GM18907 (cell line): ENCODE measurements around the gene S100A4.
"Not testable (repeated sequence)": the region's sequence is repeated elsewhere in the genome, so short reads cannot be mapped to it uniquely, and the experiment has no call there.

Experiments used
- ATAC-seq: cut with Tn5 transposase; IDR thresholded peaks from one replicate; pipeline ENCODE4 v1.9.1; 2021; ENCODE audit warnings: mild to moderate bottlenecking, moderate library complexity; ENCODE audit not compliant: unreplicated experiment

S100A4 gene

GRCh38 chr1:153545067-153546055, at the start of gene S100A4:
Gene S100A4 (minus strand): TSS chr1:153545806. CDS start chr1:153544794, 1,012 bp downstream.
- peak; percentile 64 for ATAC-seq

- ATAC-seq = no peak
Observed at GRCh38 chr1:153592748-153593147, 47.1 kb upstream of the S100A4 start.

- no peak for ATAC-seq
Observed at GRCh38 chr1:153588482-153588881, 42.9 kb upstream of the S100A4 start.

GRCh38 chr1:153588033-153588432, 42.4 kb upstream of the S100A4 start:
- ATAC-seq = not testable (repeated sequence)

GRCh38 chr1:153587314-153587713, 41.7 kb upstream of the S100A4 start:
- ATAC-seq = no peak

- no peak for ATAC-seq
Observed at GRCh38 chr1:153586347-153586746, 40.7 kb upstream of the S100A4 start.

- ATAC-seq = no peak
Observed at GRCh38 chr1:153585006-153585405, 39.4 kb upstream of the S100A4 start.

GRCh38 chr1:153583976-153584375, 38.4 kb upstream of the S100A4 start:
- no peak for ATAC-seq

- ATAC-seq = not testable (repeated sequence)
Observed at GRCh38 chr1:153583514-153583913, 37.9 kb upstream of the S100A4 start.

- not testable (repeated sequence) for ATAC-seq
Observed at GRCh38 chr1:153582836-153583235, 37.2 kb upstream of the S100A4 start.

- ATAC-seq = no peak
Observed at GRCh38 chr1:153578936-153579335, 33.3 kb upstream of the S100A4 start.

- no peak for ATAC-seq
Observed at GRCh38 chr1:153578490-153578889, 32.9 kb upstream of the S100A4 start.

GRCh38 chr1:153577624-153578051, 32.0 kb upstream of the S100A4 start:
- ATAC-seq = no peak

GRCh38 chr1:153577138-153577537, 31.5 kb upstream of the S100A4 start:
- no peak for ATAC-seq

GRCh38 chr1:153575497-153575896, 29.9 kb upstream of the S100A4 start:
- not testable (repeated sequence) for ATAC-seq

GRCh38 chr1:153575081-153575491, 29.5 kb upstream of the S100A4 start:
- ATAC-seq = not testable (repeated sequence)

- no peak for ATAC-seq
Observed at GRCh38 chr1:153573351-153573750, 27.7 kb upstream of the S100A4 start.

- peak; percentile 69 for ATAC-seq
Observed at GRCh38 chr1:153572569-153573015, 27.0 kb upstream of the S100A4 start.

GRCh38 chr1:153571706-153572105, 26.1 kb upstream of the S100A4 start:
- no peak for ATAC-seq

GRCh38 chr1:153570874-153571273, 25.3 kb upstream of the S100A4 start:
- no peak for ATAC-seq

GRCh38 chr1:153569465-153569864, 23.9 kb upstream of the S100A4 start:
- ATAC-seq = no peak
